HG02678 (cell line): ENCODE results near the gene SUCLG2.
A peak's percentile ranks its signal among the peaks of the same experiment; 100 is the strongest.

Source experiments
- ATAC-seq: cut with Tn5 transposase; IDR thresholded peaks from one replicate; pipeline ENCODE4 v1.9.1; 2021; ENCODE audit warnings: mild to moderate bottlenecking, moderate library complexity; ENCODE audit not compliant: unreplicated experiment

SUCLG2 gene

DNA sequence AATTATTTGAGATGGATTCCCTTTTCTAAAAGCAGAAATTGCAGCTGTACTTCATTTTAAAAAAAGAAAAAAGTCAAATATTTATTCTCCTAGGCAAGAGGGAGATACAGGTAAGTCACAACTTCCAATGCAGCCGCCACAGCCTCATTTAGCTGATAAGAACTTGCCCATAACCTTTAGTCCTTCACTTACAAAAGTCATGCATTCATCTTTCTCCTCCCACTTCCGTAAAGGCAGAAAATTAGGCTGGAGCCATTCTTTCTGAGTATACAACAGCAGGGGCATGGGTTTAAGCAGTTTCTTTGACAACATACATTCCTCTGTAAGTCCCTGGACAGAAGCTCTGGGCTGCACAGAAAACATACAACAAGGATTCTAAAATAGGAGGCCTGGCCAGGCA is 4.3 kb downstream of the SUCLG2 start:
- ATAC-seq: no peak

DNA sequence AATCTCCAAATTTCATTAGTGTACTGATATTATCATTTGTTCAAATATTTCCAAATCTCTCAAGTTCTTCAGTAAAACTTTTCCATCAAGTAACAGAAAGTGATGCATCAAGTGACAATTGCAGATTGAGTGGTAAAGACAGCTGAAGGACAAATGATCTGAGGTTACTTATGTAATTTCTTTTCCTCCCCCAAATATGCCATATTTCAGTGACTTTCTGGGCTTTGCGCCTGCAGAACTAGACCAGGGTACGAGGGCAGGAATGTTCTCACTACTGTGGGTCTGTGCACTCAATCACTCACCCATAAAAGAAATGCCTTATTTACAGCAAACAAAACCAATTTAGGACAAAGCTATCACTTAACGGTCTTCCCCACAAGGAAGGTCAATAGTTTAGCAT is 4.7 kb downstream of the SUCLG2 start:
- no peak for ATAC-seq

DNA sequence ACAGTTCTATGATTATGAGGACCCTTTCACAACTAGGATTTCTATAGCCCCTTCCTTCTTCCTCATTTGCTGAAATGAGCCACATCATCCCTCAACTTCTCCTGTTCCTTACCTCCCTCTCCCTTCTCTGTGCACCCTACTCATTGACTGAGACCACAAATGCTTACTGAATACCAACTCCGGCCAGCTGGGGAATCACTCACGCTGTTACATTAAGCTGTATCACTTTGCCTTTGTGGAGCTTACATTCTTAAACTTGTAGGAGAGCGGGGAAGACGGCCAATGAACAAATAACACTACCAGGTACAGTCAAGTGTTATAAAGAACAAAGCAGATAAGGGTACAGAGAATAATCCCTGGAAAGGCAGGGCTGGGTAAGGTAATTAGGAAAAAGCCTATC is 5.7 kb downstream of the SUCLG2 start:
- ATAC-seq: no peak

- no peak for ATAC-seq
Measured at GRCh38 chr3:67648229-67648628, 6.2 kb downstream of the SUCLG2 start.

DNA sequence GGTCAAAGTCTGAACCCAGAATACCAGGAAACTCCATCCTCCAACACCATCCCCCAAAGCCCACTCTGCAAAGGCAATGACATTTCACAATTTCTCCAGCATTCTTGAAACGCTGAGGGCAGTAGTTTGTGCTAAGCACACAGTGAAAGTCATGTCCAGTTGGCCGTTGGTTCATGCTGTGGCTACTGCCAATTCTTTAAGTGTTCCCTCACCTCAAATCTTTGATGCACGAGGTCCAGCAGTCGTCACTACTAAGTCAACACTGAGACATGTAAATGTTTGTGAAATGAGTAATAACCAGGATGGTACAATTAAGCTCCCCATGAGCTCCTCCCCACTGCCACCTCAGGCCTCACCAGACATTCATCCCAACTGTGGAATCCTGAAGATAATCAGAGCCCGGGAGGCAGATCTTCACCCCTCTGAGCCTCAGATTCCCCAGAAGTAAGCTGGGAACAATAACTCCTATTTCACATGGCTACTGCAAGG is 7.0 kb downstream of the SUCLG2 start:
- no peak for ATAC-seq

DNA sequence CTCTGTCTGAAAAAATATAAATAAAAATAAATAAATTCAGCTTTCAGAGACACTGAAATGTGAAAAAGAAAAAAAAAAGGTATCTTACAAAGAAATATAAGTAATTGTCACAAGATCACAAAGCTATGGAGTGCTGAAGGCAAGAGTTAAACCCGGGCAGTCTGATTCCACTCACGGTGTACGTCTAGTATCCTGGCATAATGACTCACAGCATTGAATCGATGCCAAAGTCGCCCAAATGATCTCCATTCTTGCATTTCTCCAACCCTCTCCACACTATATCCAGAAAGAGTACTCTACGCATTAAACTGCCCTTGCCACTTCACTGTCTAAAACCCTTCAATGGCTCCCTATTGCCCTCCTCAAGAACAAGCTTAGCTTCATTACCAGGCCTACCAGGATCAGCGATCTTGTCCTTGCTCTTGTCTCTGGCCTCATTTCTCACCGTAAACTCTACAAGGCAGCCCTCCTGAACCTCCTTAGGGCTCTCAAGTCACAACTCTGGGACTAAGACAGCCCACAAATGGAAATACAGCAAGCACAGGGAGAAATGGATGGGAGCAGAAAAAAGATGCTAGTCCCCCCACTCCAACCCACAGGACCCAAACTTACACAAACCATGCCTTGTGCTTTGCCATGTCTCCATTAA is 7.7 kb downstream of the SUCLG2 start:
- no peak for ATAC-seq

DNA sequence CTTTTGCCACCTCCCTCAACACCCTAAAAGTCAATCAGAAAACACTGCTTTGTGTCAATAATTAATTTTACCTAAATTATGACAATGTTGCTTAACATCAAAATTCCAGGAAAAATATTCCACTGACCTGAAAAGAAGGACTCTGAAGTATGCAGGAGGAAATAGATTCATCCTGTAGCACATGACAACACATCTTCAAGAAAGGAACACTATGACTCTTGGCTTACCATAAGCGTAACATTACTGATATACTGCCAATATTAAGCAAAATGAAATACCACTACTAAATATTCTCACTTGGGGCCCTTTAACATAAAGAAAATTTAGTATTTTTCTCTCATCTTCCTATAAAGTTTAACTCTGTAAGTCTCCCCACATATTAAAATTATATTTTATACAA is 9.6 kb downstream of the SUCLG2 start:
- ATAC-seq: no peak

DNA sequence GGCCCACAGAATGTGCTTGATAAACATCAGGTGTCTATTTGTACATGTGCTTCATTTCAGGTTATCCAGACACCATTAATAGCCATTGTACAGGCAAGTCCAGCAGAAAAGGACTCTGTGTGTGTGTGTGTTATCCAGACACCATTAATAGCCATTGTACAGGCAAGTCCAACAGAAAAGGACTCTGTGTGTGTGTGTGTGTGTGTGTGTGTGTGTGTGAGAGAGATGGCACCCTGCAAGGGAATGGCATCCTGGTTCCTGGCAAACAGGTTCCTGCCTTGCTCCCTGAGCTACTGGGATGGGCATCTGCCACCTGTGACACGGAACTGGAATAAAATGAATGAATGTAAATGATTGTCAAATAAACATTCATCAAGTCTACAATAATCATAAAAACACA is 11.7 kb downstream of the SUCLG2 start:
- ATAC-seq: no peak

DNA sequence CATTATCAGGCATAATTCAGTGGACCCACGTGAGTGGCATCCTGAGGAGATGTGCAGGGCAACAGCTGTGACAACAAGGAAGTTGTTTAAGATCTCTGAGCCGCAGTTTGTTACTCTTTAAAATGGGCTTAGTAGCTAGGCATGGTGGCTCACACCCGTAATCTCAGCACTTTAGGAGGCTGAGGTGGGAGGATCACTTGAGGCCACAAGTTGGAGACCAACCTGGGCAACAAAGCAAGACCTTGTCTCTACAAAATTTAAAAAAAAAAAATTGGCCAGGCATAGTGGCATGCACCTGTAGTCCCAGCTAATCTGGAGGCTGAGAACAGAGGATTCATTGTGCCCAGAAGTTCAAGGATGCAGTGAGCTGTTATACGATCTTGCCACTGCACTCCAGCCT is 12.2 kb downstream of the SUCLG2 start:
- ATAC-seq: no peak

- no peak for ATAC-seq
Measured at GRCh38 chr3:67641451-67641850, 13.0 kb downstream of the SUCLG2 start.

- no peak for ATAC-seq
Measured at GRCh38 chr3:67640023-67640660, 14.3 kb downstream of the SUCLG2 start.

GRCh38 chr3:67637255-67637900 is 17.0 kb downstream of the SUCLG2 start:
- no peak for ATAC-seq

- ATAC-seq: no peak
Measured at GRCh38 chr3:67635806-67636205, 18.6 kb downstream of the SUCLG2 start.

- ATAC-seq: no peak
Measured at GRCh38 chr3:67635257-67635656, 19.2 kb downstream of the SUCLG2 start.

GRCh38 chr3:67630666-67631362 is 23.6 kb downstream of the SUCLG2 start:
- ATAC-seq: no peak

GRCh38 chr3:67624687-67625086 is 29.7 kb downstream of the SUCLG2 start:
- no peak for ATAC-seq

DNA sequence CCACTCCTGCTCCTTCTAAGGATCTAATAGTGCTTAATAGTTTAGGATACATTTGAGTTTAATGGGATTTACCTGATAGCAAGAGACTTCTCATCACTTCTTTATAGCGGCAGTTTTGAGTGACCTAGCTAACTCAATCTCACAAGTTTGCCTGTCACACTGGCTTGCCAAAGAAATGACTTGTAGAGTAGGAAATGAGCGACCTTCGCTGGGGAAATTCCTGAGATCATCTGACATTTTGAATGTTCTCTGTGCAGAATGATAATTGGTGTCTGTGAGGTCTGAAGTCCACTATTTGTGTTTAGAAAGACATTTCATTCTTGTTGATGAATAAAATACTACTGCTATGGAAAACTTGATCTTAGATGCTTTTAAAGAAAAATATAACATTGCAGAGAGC is 30.3 kb downstream of the SUCLG2 start:
- ATAC-seq: no peak

- ATAC-seq: no peak
Measured at GRCh38 chr3:67622652-67623051, 31.8 kb downstream of the SUCLG2 start.

DNA sequence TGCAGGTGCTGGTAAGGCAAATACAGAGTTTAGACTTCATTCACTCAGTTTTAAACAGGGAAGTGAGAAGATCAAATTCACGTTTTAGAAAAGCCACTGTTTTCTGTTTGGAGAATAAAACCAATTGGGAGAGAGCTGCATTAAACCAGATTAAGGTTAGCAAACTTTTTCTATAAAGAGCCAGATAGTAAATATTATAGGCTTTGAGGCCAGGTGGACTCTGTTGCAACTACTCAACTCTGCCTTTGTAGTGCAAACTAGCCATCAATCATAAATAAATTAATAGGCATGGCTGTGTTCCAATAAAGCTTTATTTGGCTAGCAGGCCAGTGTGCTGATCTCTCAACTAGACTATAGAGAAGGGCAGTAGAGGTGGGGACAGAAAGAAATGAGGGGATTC is 33.5 kb downstream of the SUCLG2 start:
- no peak for ATAC-seq

- ATAC-seq: no peak
Measured at GRCh38 chr3:67619991-67620390, 34.4 kb downstream of the SUCLG2 start.

DNA sequence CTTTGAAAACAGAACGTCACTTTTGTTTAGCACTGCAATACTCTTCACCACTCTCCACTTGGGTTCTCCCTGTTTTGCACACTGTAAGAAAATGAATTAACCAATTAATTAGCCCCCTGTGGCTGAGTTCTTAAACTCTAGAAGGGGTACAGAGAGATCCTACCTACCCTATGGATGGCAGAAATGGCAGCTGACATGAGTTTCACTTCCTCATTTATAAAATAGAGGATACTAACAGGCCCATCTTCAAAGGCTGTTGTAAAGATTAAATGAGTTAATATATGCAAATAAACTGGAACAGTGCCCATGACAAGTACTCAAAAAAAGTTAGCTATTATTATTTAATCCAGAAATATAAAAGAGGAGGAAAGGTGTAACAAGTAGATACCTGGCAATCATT is 36.9 kb downstream of the SUCLG2 start:
- peak; percentile 68 for ATAC-seq

DNA sequence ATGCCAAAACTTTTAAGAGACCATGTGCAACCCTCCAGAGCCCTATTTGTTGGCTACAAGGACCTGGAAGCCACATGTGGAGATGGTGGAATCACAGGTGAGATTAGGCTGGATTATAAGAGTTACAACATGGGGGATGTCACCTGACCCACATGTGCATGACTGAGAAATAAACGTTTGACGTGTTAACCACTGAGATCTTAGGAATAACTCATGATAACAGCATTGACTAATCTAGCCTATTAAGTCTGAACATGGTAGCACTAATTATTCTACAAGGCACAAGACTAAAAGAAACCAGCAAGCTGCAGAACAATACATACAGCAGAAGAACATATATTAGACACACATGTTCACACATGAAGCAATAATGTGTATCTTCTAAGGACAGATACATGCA is 38.4 kb downstream of the SUCLG2 start:
- ATAC-seq: no peak
